H1 (cell line): ENCODE data around the gene WNK4. TPM values are rescaled to one million over a fixed set of nuclear protein-coding genes. Genes with fewer than 3 reads are reported as not detected.

Experiments
- CTCF ChIA-PET: fragments of 300-600 bp; sonication (Branson Sonifier 250); formaldehyde crosslinking; loops from one replicate; lab custom pipeline; 2021; ENCODE audit not compliant: partially characterized antibody; lab: Charles Lee
- POLR2A ChIA-PET: fragments of 300-600 bp; sonication (Branson Sonifier 250); formaldehyde crosslinking; loops from one replicate; lab custom pipeline; 2021; ENCODE audit warnings: inconsistent platforms; ENCODE audit not compliant: partially characterized antibody; lab: Charles Lee
- DNase-seq, 2 experiments: peaks; one replicate each; pipeline versions ENCODE4 v3.0.0 to v3.0.0-alpha.2; 2010 to 2022; ENCODE audit warnings: low spot score in 2 of 2, low read depth in 1 of 2, mixed read lengths in 1 of 2
- FAIRE-seq: peaks from 2 replicates; lab custom pipeline; 2011; peaks lifted over from hg19 to GRCh38; lab: Jason Lieb, UNC
- H2AFZ ChIP-seq: 2 replicates; pipeline ENCODE4 v1.8.1; 2012; ENCODE audit warnings: low read length, inconsistent platforms
- H2AK5ac ChIP-seq: 2 replicates; pipeline ENCODE4 v1.6.1; 2013; ENCODE audit warnings: low read depth, low read length
- H2BK120ac ChIP-seq: replicated peaks from 2 replicates; pipeline ENCODE3; 2013; ENCODE audit warnings: low read depth, low read length, inconsistent platforms
- H2BK12ac ChIP-seq: 2 replicates; pipeline ENCODE4 v1.6.1; 2013; ENCODE audit warnings: low read depth, low read length
- H2BK15ac ChIP-seq: 2 replicates; pipeline ENCODE4 v1.6.1; 2013; ENCODE audit warnings: low read length
- H2BK20ac ChIP-seq: 2 replicates; pipeline ENCODE4 v1.6.1; 2013; ENCODE audit warnings: low read length
- H2BK5ac ChIP-seq: 2 replicates; pipeline ENCODE4 v1.6.1; 2013; ENCODE audit warnings: low read depth, low read length
- H3K14ac ChIP-seq: 2 replicates; pipeline ENCODE4 v1.6.1; 2013; ENCODE audit warnings: inconsistent platforms; ENCODE audit not compliant: insufficient read length
- H3K18ac ChIP-seq: 2 replicates; pipeline ENCODE4 v1.6.1; 2013; ENCODE audit warnings: low read length; ENCODE audit errors: extremely low read depth
- H3K23ac ChIP-seq: 2 replicates; pipeline ENCODE4 v1.6.1; 2013; ENCODE audit warnings: inconsistent platforms; ENCODE audit not compliant: insufficient read length
- H3K23me2 ChIP-seq: 2 replicates; pipeline ENCODE4 v1.6.1; 2013; ENCODE audit warnings: low read depth, low read length
- H3K27ac ChIP-seq: 2 replicates; pipeline ENCODE4 v1.6.1; 2011; ENCODE audit warnings: low read depth, low read length, inconsistent platforms
- H3K27me3 ChIP-seq, 4 experiments: replicated peaks in 1 of 4; 1 replicate in 1 of 4; 2 replicates in 3 of 4; pipeline versions ENCODE4 v1.6.1 to v1.8.1; 2011 to 2013; ENCODE audit warnings: low read length in 3 of 4, mild to moderate bottlenecking in 3 of 4, inconsistent platforms in 2 of 4, mixed read lengths in 2 of 4, moderate library complexity in 1 of 4; ENCODE audit not compliant: control insufficient read depth in 3 of 4, insufficient read depth in 3 of 4; ENCODE audit errors: extremely low read depth in 1 of 4
- H3K36me3 ChIP-seq, 4 experiments: 2 replicates each; pipeline versions ENCODE4 v1.6.1 to v1.8.1; 2011 to 2013; ENCODE audit warnings: mild to moderate bottlenecking in 4 of 4, low read length in 3 of 4, moderate library complexity in 2 of 4, control low read depth in 1 of 4, inconsistent platforms in 1 of 4; ENCODE audit not compliant: insufficient read depth in 4 of 4, control insufficient read depth in 2 of 4
- H3K4ac ChIP-seq: replicated peaks from 2 replicates; pipeline ENCODE3; 2013; ENCODE audit warnings: low read length, low read depth, mixed read lengths, inconsistent platforms; ENCODE audit not compliant: insufficient read length
- H3K4me1 ChIP-seq, 4 experiments: replicated peaks in 1 of 4; 1 replicate in 1 of 4; 2 replicates in 3 of 4; pipeline versions ENCODE4 v1.6.1 to v1.8.1; 2011 to 2013; ENCODE audit warnings: low read length in 3 of 4, inconsistent platforms in 2 of 4, mixed read lengths in 1 of 4; ENCODE audit not compliant: insufficient read depth in 4 of 4, control insufficient read depth in 3 of 4
- H3K4me2 ChIP-seq, 2 experiments: 2 replicates each; pipeline versions ENCODE4 v1.6.1 to v1.8.1; 2011 to 2013; ENCODE audit warnings: low read depth in 2 of 2, low read length in 2 of 2, control low read depth in 1 of 2, inconsistent platforms in 1 of 2, mild to moderate bottlenecking in 1 of 2; ENCODE audit not compliant: insufficient read depth in 1 of 2
- H3K4me3 ChIP-seq, 4 experiments: fragments of 200-600, 300-600 bp in 1 of 4; sonication (generic), shearing (Covaris generic), sonication (Bioruptor Twin) in 1 of 4; 2 replicates each; pipeline versions ENCODE4 v1.5.1 to v1.8.1; 2011 to 2016; ENCODE audit warnings: low read length in 4 of 4, low read depth in 3 of 4, control low read depth in 2 of 4, inconsistent platforms in 2 of 4, mild to moderate bottlenecking in 2 of 4, mixed read lengths in 1 of 4, moderate library complexity in 1 of 4; ENCODE audit not compliant: insufficient read depth in 2 of 4; ENCODE audit errors: extremely low read depth in 1 of 4
- H3K56ac ChIP-seq: replicated peaks from 2 replicates; pipeline ENCODE3; 2013; ENCODE audit warnings: low read depth, mild to moderate bottlenecking, mixed read lengths, low read length, inconsistent platforms; ENCODE audit not compliant: insufficient read length
- H3K79me1 ChIP-seq: 2 replicates; pipeline ENCODE4 v1.6.1; 2013; ENCODE audit warnings: low read depth, low read length, control low read depth
- H3K79me2 ChIP-seq, 2 experiments: 2 replicates each; pipeline versions ENCODE4 v1.6.1 to v1.8.1; 2012 to 2013; ENCODE audit warnings: low read length in 2 of 2, mild to moderate bottlenecking in 2 of 2, inconsistent platforms in 1 of 2; ENCODE audit not compliant: insufficient read depth in 2 of 2, control insufficient read depth in 1 of 2
- H3K9ac ChIP-seq, 4 experiments: replicated peaks in 1 of 4; 1 replicate in 1 of 4; 2 replicates in 3 of 4; pipeline versions ENCODE4 v1.6.1 to v1.8.1; 2011 to 2013; ENCODE audit warnings: low read depth in 3 of 4, low read length in 3 of 4, control low read depth in 2 of 4, mild to moderate bottlenecking in 2 of 4, moderate library complexity in 2 of 4, inconsistent platforms in 1 of 4; ENCODE audit errors: extremely low read depth in 1 of 4
- H3K9me3 ChIP-seq, 2 experiments: 2 replicates each; pipeline versions ENCODE4 v1.6.1 to v1.8.1; 2012 to 2013; ENCODE audit warnings: mild to moderate bottlenecking in 2 of 2, moderate library complexity in 2 of 2, control low read depth in 1 of 2, inconsistent platforms in 1 of 2, low read depth in 1 of 2, low read length in 1 of 2, mixed read lengths in 1 of 2; ENCODE audit not compliant: insufficient read depth in 2 of 2
- H4K20me1 ChIP-seq, 2 experiments: replicated peaks in 1 of 2; 2 replicates each; pipeline versions ENCODE3 to v1.8.1; 2011 to 2013; ENCODE audit warnings: inconsistent platforms in 2 of 2, low read length in 2 of 2, mild to moderate bottlenecking in 1 of 2; ENCODE audit not compliant: insufficient read depth in 2 of 2, control insufficient read depth in 1 of 2
- H4K5ac ChIP-seq: 2 replicates; pipeline ENCODE4 v1.6.1; 2013; ENCODE audit warnings: low read length, low read depth, mixed read lengths, inconsistent platforms; ENCODE audit not compliant: insufficient read length
- H4K8ac ChIP-seq: 2 replicates; pipeline ENCODE4 v1.8.0; 2013; ENCODE audit warnings: mild to moderate bottlenecking, moderate library complexity, low read length, inconsistent platforms; ENCODE audit not compliant: insufficient read depth; ENCODE audit errors: extremely low read depth
- H4K91ac ChIP-seq: replicated peaks from 2 replicates; pipeline ENCODE3; 2013; ENCODE audit warnings: low read length, mixed read lengths, inconsistent platforms; ENCODE audit not compliant: insufficient read length
- RAD21 ChIP-seq, 2 experiments: IDR thresholded peaks in 1 of 2; conservative IDR thresholded peaks in 1 of 2; 2 replicates each; pipeline ENCODE4 v1.6.1; 2011; ENCODE audit warnings: low read depth in 2 of 2, low read length in 2 of 2, improper control_type of control experiment in 1 of 2, inconsistent platforms in 1 of 2, mild to moderate bottlenecking in 1 of 2, moderate library complexity in 1 of 2
- TBP ChIP-seq: IDR thresholded peaks from 2 replicates; pipeline ENCODE4 v1.6.1; 2011; ENCODE audit warnings: low read depth, low read length, improper control_type of control experiment
- TEAD4 ChIP-seq: IDR thresholded peaks from 2 replicates; pipeline ENCODE4 v1.6.1; 2012; ENCODE audit warnings: low read depth, low read length, inconsistent platforms, mixed read lengths
- WGBS, 2 experiments: shearing (Covaris generic) in 1 of 2; methylation state at CpG; one replicate each; pipeline versions ENCODE4 v1.1.6 to v1.1.7; 2013 to 2015; ENCODE audit warnings: low lambda C conversion rate in 2 of 2, mixed read lengths in 2 of 2, inconsistent platforms in 1 of 2, low coverage in 1 of 2, missing lambda C conversion rate in 1 of 2; ENCODE audit not compliant: insufficient replicate concordance in 2 of 2, insufficient coverage in 1 of 2, insufficient read length in 1 of 2; ENCODE audit errors: extremely low coverage in 1 of 2, missing lambda C conversion rate in 1 of 2; 5-methylcytosine and 5-hydroxymethylcytosine counted together
- polyA plus RNA-seq, 7 experiments: library from polyadenylated mRNA; depleted of rRNA in 3 of 7; stranded (reverse) in 5 of 7; unstranded in 2 of 7; fragments of >200 nt in 5 of 7; fragments of 200-250 nt in 2 of 7; gene quantifications; 1 replicate in 5 of 7; 2 replicates in 1 of 7; 4 replicates in 1 of 7; pipeline versions ENCODE4 v1.2.1 to v1.2.3, GENCODE V29; 2011 to 2013; ENCODE audit warnings: missing spikeins in 2 of 7, mixed read lengths in 2 of 7
- total RNA-seq: library from RNA; stranded (reverse); fragmentation: NEBNext Ultra II Directional; extraction: Animal tissue kit (Norgen Biotek cat#: 25700); gene quantifications from 2 replicates; pipeline ENCODE4 v1.2.1, GENCODE V29; 2021

Gene WNK4
- total and polyA plus RNA-seq, 2 of the 8 experiments (the other 6 are each of a cell fraction or from before 2014, with no cell fraction given), result 0.21 to 1.7 TPM

DNA sequence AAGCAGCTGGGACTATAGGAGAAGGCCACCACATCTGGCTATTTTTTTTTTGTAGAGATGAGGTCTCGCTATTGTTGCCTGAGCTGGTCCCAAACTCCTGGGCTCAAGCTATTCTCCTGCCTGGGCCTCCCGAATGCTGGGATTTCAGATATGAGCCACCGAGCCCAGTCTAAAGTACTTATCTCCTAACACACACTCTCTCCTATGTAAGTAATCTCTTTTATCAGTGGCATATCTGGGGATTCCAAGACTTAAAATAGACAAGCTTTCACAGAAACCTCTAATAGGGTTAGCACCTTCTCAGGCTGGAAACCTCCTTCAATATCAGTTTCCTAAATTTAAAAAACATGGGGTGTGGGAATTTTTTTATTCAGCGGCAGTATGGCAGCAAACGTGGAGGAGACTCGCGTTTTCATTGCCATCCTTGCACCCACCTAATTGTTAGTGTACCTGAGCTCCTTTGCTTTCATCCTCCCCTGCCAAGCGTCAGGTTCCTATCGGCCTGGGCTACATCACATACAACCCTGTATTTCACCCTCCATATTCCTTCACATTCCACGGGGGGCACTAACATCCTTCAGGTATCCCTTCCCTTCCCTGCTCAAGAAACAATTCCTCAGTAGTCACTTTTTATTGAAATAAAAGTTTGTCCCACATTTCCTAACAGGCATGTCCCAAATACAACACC is 36.7 kb upstream of the WNK4 start:
- H3K4me3 ChIP-seq, result peak overlapping the region; percentile 39 to 72 (median 64)
- peak overlapping the region in 2 of 4 experiments; percentile 35 to 83; a peak in 5 of 7 replicates for H3K9ac ChIP-seq
- FAIRE-seq, result peak; percentile 94
- peak overlapping the region; percentile 95 for H4K5ac ChIP-seq
- H3K23ac ChIP-seq, result no peak overlapping the region
- POLR2A ChIA-PET, result interaction anchor here (0.8 to 1.7 kb wide), 5 partner anchors 10 to 185 kb away, joined by 3 read pairs; no protein-coding TSS in a partner anchor
- H3K56ac ChIP-seq, result peak overlapping the region; percentile 19
- peak overlapping the region; percentile 52; the same call in 1 of the 2 replicates for H3K18ac ChIP-seq
- 0 out of 2 replicates have a peak overlapping the region, but pooled peaks have one; percentile 28 for H2AFZ ChIP-seq
- no peak overlapping the region for H3K14ac ChIP-seq
- H3K4me2 ChIP-seq, result peak overlapping the region; percentile 79 to 80
- TF ChIP-seq TEAD4 (peak; percentile 56; the same call in 1 of the 2 replicates), TBP (no peak), RAD21 (IDR thresholded peaks at IDR 0.05 in 1 of 2, conservative IDR thresholded peaks at IDR 0.05 in 1 of 2; ENCODE audit: low read depth in 2 of 2, low read length in 2 of 2) (0 out of 4 replicates have a peak, but pooled peaks of 1 of the 2 experiments have one; percentile 5)
- TF ChIP-seq, all 59 proteins: peak for 2
- peaks cover 2% of the 10 kb centered on the region; the same call in 1 of the 2 replicates for H3K23me2 ChIP-seq
- peaks cover 0 to 7% (median 4%) of the 10 kb centered on the region in 4 experiments; a peak in 5 of 7 replicates for H3K4me1 ChIP-seq
- no peak overlapping the region for H2BK15ac ChIP-seq
- H2BK20ac ChIP-seq, result no peak overlapping the region; the same call in 1 of the 2 replicates
- no peaks in the 10 kb centered on the region for H4K20me1 ChIP-seq
- H3K79me1 ChIP-seq, result no peaks in the 10 kb centered on the region; the same call in 1 of the 2 replicates
- peaks cover 0 to 12% of the 10 kb centered on the region in 2 experiments; a peak in 3 of 4 replicates for H3K79me2 ChIP-seq
- WGBS, 2 experiments, result 61% methylated on average over 10 of the region's 10 CpGs; no CpG with 5 or more reads in 1 of the 2 experiments
- DNase-seq, result no peak
- no peak overlapping the region for H2AK5ac ChIP-seq
- H3K9me3 ChIP-seq, result peaks cover 0 to 3% of the 10 kb centered on the region in 2 experiments; a peak in 1 of 4 replicates
- peak overlapping the region; percentile 79 for H2BK5ac ChIP-seq
- no peak overlapping the region for H2BK120ac ChIP-seq
- CTCF ChIA-PET, result interaction anchor here (0.6 to 1.6 kb wide), 8 partner anchors 11 to 101 kb away, joined by 3 to 5 read pairs (median 3); partner anchors contain the start of gene RAMP2
- peaks cover 9 to 14% (median 13%) of the 10 kb centered on the region in 4 experiments for H3K27me3 ChIP-seq
- peak overlapping the region; percentile 65 for H4K8ac ChIP-seq
- H3K4ac ChIP-seq, result peak overlapping the region; percentile 65
- H3K36me3 ChIP-seq, result no peaks in the 10 kb centered on the region
- H2BK12ac ChIP-seq, result no peak overlapping the region; the same call in 1 of the 2 replicates
- H3K27ac ChIP-seq, result peak overlapping the region; percentile 64
- peak overlapping the region; percentile 25 for H4K91ac ChIP-seq
